Measurements from ENCODE around the gene RPS6KA3.

DNA sequence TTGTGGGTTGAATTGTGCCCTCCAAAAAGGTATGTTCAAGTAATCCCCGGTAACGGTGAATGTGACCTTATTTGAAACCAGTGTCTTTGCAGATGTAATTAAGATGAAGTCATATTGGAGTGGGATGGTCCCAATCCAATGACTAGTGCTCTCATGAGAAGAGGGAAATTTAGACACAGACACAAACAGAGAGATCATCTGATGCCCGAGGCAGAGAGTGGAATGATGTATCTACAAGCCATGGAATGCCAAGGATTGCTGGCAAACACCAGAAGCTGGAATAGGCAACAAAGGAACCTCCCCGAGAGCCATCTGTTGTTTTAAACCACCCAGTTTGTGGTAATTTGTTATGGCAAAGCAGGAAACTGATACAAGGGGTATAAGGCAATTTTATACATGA lies 35.1 kb downstream of the RPS6KA3 start:
- TF ChIP-seq CTCF (IDR thresholded peaks at IDR 0.05) (no peak), PRDM15 (CRISPR knock-in tag; IDR thresholded peaks at IDR 0.05) (no peak), ESRRA (CRISPR knock-in tag; IDR thresholded peaks at IDR 0.05; ENCODE audit: borderline replicate concordance) (no peak)
